Measurements from ENCODE around the gene MEAF6. TPM values are rescaled to one million over a fixed set of nuclear protein-coding genes. Genes with fewer than 3 reads are reported as not detected.

Gene MEAF6
- polyA plus RNA-seq, 1 of the 3 experiments (the other 2 are of a cell fraction), result 60.5 TPM

DNA sequence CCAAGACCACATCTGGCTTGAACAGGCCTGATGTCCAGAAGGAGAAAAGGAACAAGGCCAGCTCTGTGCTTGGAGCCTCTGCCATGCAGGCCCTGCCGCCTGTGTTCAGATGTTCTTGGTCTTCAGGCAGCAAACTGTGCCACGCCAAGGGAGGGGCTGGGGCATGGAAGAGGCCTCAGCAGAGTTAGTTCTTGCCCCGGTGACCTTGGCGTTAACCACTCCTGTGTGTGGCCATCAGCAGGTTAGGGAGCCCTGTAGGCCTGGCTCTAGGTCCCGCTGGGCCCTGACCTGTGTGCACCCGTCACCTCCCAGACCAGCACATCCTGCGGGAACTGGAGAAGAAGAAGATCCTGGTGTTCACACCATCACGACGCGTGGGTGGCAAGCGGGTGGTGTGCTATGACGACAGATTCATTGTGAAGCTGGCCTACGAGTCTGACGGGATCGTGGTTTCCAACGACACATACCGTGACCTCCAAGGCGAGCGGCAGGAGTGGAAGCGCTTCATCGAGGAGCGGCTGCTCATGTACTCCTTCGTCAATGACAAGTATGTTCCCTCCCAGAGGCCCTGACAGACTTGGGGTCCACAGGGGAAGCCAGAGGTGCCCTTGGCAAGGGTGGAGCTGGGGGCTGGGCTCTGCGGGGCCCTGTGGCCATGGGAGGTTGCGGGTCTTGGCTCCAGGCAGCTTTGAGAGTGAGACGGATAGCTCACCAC, 33.1 kb downstream of the MEAF6 start:
- peaks cover 13% of the 10 kb centered on the region for H3F3A ChIP-seq (replicated peaks; ENCODE audit: insufficient read depth)
- peaks cover 12 to 55% of the 10 kb centered on the region in 2 experiments for H3K36me3 ChIP-seq (replicated peaks in 1 of 2; ENCODE audit: control insufficient read depth in 1 of 2, insufficient read depth in 2 of 2, low read length in 1 of 2)

DNA sequence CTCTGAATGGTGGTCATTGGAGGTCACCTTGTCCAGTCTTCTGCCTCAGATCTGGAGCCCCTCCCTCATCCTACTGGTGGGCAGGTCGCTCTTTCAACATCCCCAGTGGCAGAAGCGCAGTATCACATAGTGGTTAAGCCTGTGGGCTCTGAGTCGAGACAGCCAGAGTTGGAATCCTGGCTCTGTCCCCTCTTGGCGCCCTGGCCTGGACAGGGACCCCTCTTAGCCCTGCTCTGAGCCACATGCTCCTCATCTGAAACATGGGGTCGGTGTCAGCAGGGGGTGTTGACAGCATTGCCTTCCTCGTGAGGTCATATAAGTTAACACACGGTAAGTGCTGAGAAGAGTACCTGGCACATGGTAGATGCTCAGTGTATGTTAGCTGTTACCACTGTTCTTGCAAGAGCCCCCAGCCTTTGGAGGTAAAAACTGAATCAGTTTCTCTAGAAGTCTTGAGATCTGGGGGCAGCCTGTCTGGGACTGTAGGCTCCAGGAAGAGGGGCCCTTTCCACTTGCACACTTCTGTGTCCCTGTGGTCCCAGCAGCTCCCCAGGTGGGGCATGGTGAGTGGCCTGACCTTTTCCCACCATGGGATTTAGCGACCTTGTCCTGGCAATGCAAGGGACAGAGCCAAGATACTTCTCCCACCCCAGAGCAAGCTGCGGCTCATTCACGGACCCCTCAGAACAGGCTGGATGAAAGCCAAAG, 33.8 kb downstream of the MEAF6 start:
- Histone ChIP-seq H3K79me2 (ENCODE audit: insufficient read depth) (peaks cover 56% of the 10 kb centered on the region), H3K4me2 (peak overlapping the region; percentile 96; the same call in 1 of the 2 replicates), H4K20me1 (ENCODE audit: insufficient read depth) (no peaks in the 10 kb centered on the region), H3K9ac (no peak overlapping the region), H3K27me3 (ENCODE audit: insufficient read depth) (no peaks in the 10 kb centered on the region), H3K4me1 (ENCODE audit: control insufficient read depth in 1 of 2, insufficient read depth in 2 of 2, low read depth in 1 of 2, low read length in 1 of 2) (peaks cover 43 to 48% of the 10 kb centered on the region in 2 experiments), H3K4me3 (ENCODE audit: low read depth in 2 of 2, low read length in 1 of 2) (no peak overlapping the region), H3K9me3 (no peaks in the 10 kb centered on the region), H3F3A (replicated peaks; ENCODE audit: insufficient read depth) (peaks cover 13% of the 10 kb centered on the region), H2AFZ (ENCODE audit: low read depth) (no peak overlapping the region), H3K9me2 (no peaks in the 10 kb centered on the region), H3K36me3 (replicated peaks in 1 of 2; ENCODE audit: control insufficient read depth in 1 of 2, insufficient read depth in 2 of 2, low read length in 1 of 2) (peaks cover 12 to 55% of the 10 kb centered on the region in 2 experiments), H3K27ac (ENCODE audit: low read depth in 2 of 2, low read length in 1 of 2) (no peak overlapping the region; a peak in 1 of 4 replicates)
- no peak for DNase-seq
- POLR2A ChIA-PET, result no interaction called here
- 89% methylated on average over 7 of the region's 10 CpGs for WGBS (ENCODE audit: low lambda C conversion rate)
- TF ChIP-seq ELF1 (IDR thresholded peaks at IDR 0.05) (no peak), FOSL2 (IDR thresholded peaks at IDR 0.05; ENCODE audit: borderline replicate concordance, low read depth) (no peak), NRF1 (IDR thresholded peaks at IDR 0.05; ENCODE audit: low read depth, low read length) (no peak), FOXM1 (IDR thresholded peaks at IDR 0.05; ENCODE audit: low read depth) (no peak)
- CTCF ChIA-PET, result interaction anchor here (21.1 kb wide), 1 partner anchor 23 kb away, joined by 481 read pairs; no protein-coding TSS in a partner anchor

More for the DNA sequence above, 33.1 kb downstream of the MEAF6 start:
- Histone ChIP-seq H3K27me3 (ENCODE audit: insufficient read depth) (no peaks in the 10 kb centered on the region), H3K4me3 (ENCODE audit: low read depth in 2 of 2, low read length in 1 of 2) (no peak overlapping the region), H3K27ac (ENCODE audit: low read depth in 2 of 2, low read length in 1 of 2) (no peak overlapping the region; a peak in 1 of 4 replicates), H3K4me1 (ENCODE audit: control insufficient read depth in 1 of 2, insufficient read depth in 2 of 2, low read depth in 1 of 2, low read length in 1 of 2) (peaks cover 38 to 48% of the 10 kb centered on the region in 2 experiments), H3K9me2 (no peaks in the 10 kb centered on the region), H3K4me2 (no peak overlapping the region), H3K79me2 (ENCODE audit: insufficient read depth) (peaks cover 49% of the 10 kb centered on the region), H3K9me3 (no peaks in the 10 kb centered on the region), H4K20me1 (ENCODE audit: insufficient read depth) (no peaks in the 10 kb centered on the region), H3K9ac (no peak overlapping the region), H2AFZ (ENCODE audit: low read depth) (no peak overlapping the region)
- DNase-seq, result no peak
- WGBS (ENCODE audit: low lambda C conversion rate), result 95% methylated on average over 22 of the region's 26 CpGs
- POLR2A ChIA-PET, result no interaction called here
- TF ChIP-seq NRF1 (IDR thresholded peaks at IDR 0.05; ENCODE audit: low read depth, low read length) (no peak), FOXM1 (IDR thresholded peaks at IDR 0.05; ENCODE audit: low read depth) (no peak), EP300 (IDR thresholded peaks at IDR 0.05; ENCODE audit: borderline replicate concordance in 1 of 2, low read depth in 1 of 2, low read length in 1 of 2) (no peak), RFX5 (IDR thresholded peaks at IDR 0.05; ENCODE audit: low read length) (no peak), RAD21 (IDR thresholded peaks at IDR 0.05; ENCODE audit: low read length) (no peak), CHD2 (IDR thresholded peaks at IDR 0.05; ENCODE audit: low read length, partially characterized antibody) (no peak), TEAD4 (IDR thresholded peaks at IDR 0.05; ENCODE audit: borderline replicate concordance, insufficient read depth) (no peak), GATA2 (CRISPR knock-in tag; IDR thresholded peaks at IDR 0.05) (no peak), ELF1 (IDR thresholded peaks at IDR 0.05) (no peak)
- TF ChIP-seq, protein P1, sequence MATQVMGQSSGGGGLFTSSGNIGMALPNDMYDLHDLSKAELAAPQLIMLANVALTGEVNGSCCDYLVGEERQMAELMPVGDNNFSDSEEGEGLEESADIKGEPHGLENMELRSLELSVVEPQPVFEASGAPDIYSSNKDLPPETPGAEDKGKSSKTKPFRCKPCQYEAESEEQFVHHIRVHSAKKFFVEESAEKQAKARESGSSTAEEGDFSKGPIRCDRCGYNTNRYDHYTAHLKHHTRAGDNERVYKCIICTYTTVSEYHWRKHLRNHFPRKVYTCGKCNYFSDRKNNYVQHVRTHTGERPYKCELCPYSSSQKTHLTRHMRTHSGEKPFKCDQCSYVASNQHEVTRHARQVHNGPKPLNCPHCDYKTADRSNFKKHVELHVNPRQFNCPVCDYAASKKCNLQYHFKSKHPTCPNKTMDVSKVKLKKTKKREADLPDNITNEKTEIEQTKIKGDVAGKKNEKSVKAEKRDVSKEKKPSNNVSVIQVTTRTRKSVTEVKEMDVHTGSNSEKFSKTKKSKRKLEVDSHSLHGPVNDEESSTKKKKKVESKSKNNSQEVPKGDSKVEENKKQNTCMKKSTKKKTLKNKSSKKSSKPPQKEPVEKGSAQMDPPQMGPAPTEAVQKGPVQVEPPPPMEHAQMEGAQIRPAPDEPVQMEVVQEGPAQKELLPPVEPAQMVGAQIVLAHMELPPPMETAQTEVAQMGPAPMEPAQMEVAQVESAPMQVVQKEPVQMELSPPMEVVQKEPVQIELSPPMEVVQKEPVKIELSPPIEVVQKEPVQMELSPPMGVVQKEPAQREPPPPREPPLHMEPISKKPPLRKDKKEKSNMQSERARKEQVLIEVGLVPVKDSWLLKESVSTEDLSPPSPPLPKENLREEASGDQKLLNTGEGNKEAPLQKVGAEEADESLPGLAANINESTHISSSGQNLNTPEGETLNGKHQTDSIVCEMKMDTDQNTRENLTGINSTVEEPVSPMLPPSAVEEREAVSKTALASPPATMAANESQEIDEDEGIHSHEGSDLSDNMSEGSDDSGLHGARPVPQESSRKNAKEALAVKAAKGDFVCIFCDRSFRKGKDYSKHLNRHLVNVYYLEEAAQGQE (IDR thresholded peaks at IDR 0.05; ENCODE audit: low read depth, low read length), result no peak
- CTCF ChIA-PET, result interaction anchor here (0.7 to 21.1 kb wide), 4 partner anchors 15 to 201 kb away, joined by 3 to 481 read pairs (median 3); no protein-coding TSS in a partner anchor

Measured in SK-N-SH (cell line).